WTC11 (cell line): ENCODE data around the gene GEMIN2.

Source experiments
- CREB1 ChIP-seq: sonication (generic); formaldehyde crosslinking; IDR thresholded peaks from 2 replicates; pipeline ENCODE4 v1.8.0; 2023; ENCODE audit warnings: mild to moderate bottlenecking, missing genetic modification reagents
- CTCF ChIP-seq: fragments of 200-600 bp; IDR thresholded peaks from 2 replicates; pipeline ENCODE4 v1.8.0; 2022; ENCODE audit warnings: antibody characterized with exemption
- E2F1 ChIP-seq: sonication (generic); formaldehyde crosslinking; IDR thresholded peaks from 2 replicates; pipeline ENCODE4 v1.8.0; 2022; ENCODE audit warnings: mild to moderate bottlenecking, missing genetic modification reagents
- ETV6 ChIP-seq: sonication (generic); formaldehyde crosslinking; IDR thresholded peaks from 2 replicates; pipeline ENCODE4 v1.8.1; 2022; ENCODE audit warnings: mild to moderate bottlenecking, missing genetic modification reagents
- FOXP4 ChIP-seq: sonication (generic); formaldehyde crosslinking; IDR thresholded peaks from 2 replicates; pipeline ENCODE4 v1.8.0; 2022; ENCODE audit warnings: mild to moderate bottlenecking, missing genetic modification reagents
- IRF1 ChIP-seq: sonication (generic); formaldehyde crosslinking; IDR thresholded peaks from 2 replicates; pipeline ENCODE4 v1.8.0; 2023; ENCODE audit warnings: missing genetic modification reagents
- JUN ChIP-seq: sonication (generic); formaldehyde crosslinking; IDR thresholded peaks from 2 replicates; pipeline ENCODE4 v1.8.0; 2023; ENCODE audit warnings: mild to moderate bottlenecking, missing genetic modification reagents
- KAT7 ChIP-seq: sonication (generic); formaldehyde crosslinking; IDR thresholded peaks from 2 replicates; pipeline ENCODE4 v1.8.1; 2023; ENCODE audit warnings: missing genetic modification reagents, mild to moderate bottlenecking, borderline replicate concordance
- SMAD3 ChIP-seq: sonication (generic); formaldehyde crosslinking; IDR thresholded peaks from 2 replicates; pipeline ENCODE4 v1.8.0; 2022; ENCODE audit warnings: missing genetic modification reagents, mild to moderate bottlenecking, borderline replicate concordance
- SP1 ChIP-seq: sonication (generic); formaldehyde crosslinking; conservative IDR thresholded peaks from 2 replicates; pipeline ENCODE4 v1.8.1; 2022; ENCODE audit warnings: missing genetic modification reagents
- TEAD4 ChIP-seq: sonication (generic); formaldehyde crosslinking; IDR thresholded peaks from 2 replicates; pipeline ENCODE4 v1.8.0; 2022; ENCODE audit warnings: mild to moderate bottlenecking, missing genetic modification reagents
- TP53 ChIP-seq: sonication (generic); formaldehyde crosslinking; IDR thresholded peaks from 2 replicates; pipeline ENCODE4 v1.8.1; 2023; ENCODE audit warnings: mild to moderate bottlenecking, missing genetic modification reagents
- ZBTB21 ChIP-seq: sonication (generic); formaldehyde crosslinking; IDR thresholded peaks from 2 replicates; pipeline ENCODE4 v1.8.1; 2023; ENCODE audit warnings: mild to moderate bottlenecking, missing genetic modification reagents, borderline replicate concordance

- no peak for TF ChIP-seq SMAD3 (CRISPR knock-in tag)
- no peak for TF ChIP-seq KAT7
- no peak for TF ChIP-seq CTCF
- TF ChIP-seq CREB1: no peak
- no peak for TF ChIP-seq JUN
- no peak for TF ChIP-seq IRF1 (CRISPR knock-in tag)
- TF ChIP-seq ETV6 (CRISPR knock-in tag): no peak
- TF ChIP-seq SP1: no peak
- TF ChIP-seq TP53 (CRISPR knock-in tag): no peak
- no peak for TF ChIP-seq ZBTB21 (CRISPR knock-in tag)
- TF ChIP-seq TEAD4 (CRISPR knock-in tag): no peak
- no peak for TF ChIP-seq FOXP4 (CRISPR knock-in tag)
- TF ChIP-seq E2F1 (CRISPR knock-in tag): no peak
Observed at GRCh38 chr14:39179042-39179441, 64.9 kb downstream of the GEMIN2 start.
